ENCODE measurements around the gene WWOX. TPM values are rescaled to one million over a fixed set of nuclear protein-coding genes. Genes with fewer than 3 reads are reported as not detected.

Gene WWOX
- total and polyA plus RNA-seq, 2 of the 4 experiments (the other 2 are of a cell fraction) = 2.7 to 5.4 TPM

DNA sequence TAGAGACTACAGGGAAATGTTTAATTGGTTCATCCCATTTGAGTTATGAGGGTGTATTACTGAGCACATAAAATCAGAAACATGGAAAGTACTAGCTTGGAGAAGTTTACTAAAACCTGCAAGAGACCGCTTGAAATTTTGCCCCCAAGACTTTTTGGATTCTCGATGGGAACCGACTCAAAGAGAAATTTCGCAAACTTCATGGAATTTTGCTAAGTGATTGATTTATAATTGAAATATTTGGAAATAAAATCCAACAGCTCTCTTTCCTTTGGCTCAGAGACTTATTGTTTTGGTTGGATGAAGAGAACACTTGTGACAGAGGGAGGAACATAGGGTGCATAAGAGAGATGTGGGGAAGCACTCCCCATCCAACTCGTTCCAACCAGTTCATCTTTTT is 574.4 kb downstream of the WWOX start:
- dilution Hi-C loops (cut with HindIII; ENCODE audit: low sequenced_read_pairs, unreplicated experiment) (no loop called here), in situ Hi-C loops (cut with MboI; ENCODE audit: low sequenced_read_pairs) (no loop called here), intact Hi-C loops (cut with micrococcal nuclease) (no loop called here)
- H2AK5ac ChIP-seq (ENCODE audit: low read depth, low read length) = no peak overlapping the region
- H3K79me1 ChIP-seq (ENCODE audit: low read depth in 1 of 2, low read length in 2 of 2) = no peaks in the 10 kb centered on the region
- H3K9me1 ChIP-seq (ENCODE audit: insufficient read depth, low read length) = no peaks in the 10 kb centered on the region
- WGBS, 2 experiments (ENCODE audit: extremely low coverage in 2 of 2, insufficient read length in 1 of 2) = no CpG with 5 or more reads among the region's 5 CpGs
- no peak overlapping the region for H2BK15ac ChIP-seq (ENCODE audit: low read depth, low read length)
- H3K27ac ChIP-seq (ENCODE audit: insufficient read depth, low read length) = no peak overlapping the region
- BruUV-seq (replicated peaks) = no TSS peak
- H3K56ac ChIP-seq (ENCODE audit: extremely low read depth, insufficient read depth, low read length) = no peak overlapping the region
- H2BK20ac ChIP-seq (ENCODE audit: low read depth, low read length) = no peak overlapping the region
- H3K27me3 ChIP-seq (ENCODE audit: control insufficient read depth, insufficient read depth, low read length) = no peaks in the 10 kb centered on the region
- H4K5ac ChIP-seq (ENCODE audit: low read depth, low read length) = no peak overlapping the region
- DNase-seq (no peak), ATAC-seq (ENCODE audit: low read depth) (no peak)
- no peaks in the 10 kb centered on the region for H4K20me1 ChIP-seq (ENCODE audit: insufficient read depth, low read length)
- no peak overlapping the region for H3K4me3 ChIP-seq (ENCODE audit: insufficient read depth, low read depth, low read length)
- H3K4ac ChIP-seq (ENCODE audit: low read depth, low read length) = no peak overlapping the region
- H3K9ac ChIP-seq (ENCODE audit: low read depth, low read length) = no peak overlapping the region
- H2AFZ ChIP-seq (replicated peaks; ENCODE audit: low read length, poor library complexity) = no peak overlapping the region
- H3K4me2 ChIP-seq (ENCODE audit: low read depth, low read length) = no peak overlapping the region
- no peak overlapping the region for H2AK9ac ChIP-seq (replicated peaks; ENCODE audit: low read depth, low read length, poor library complexity)
- ChIA-PET POLR2A (ENCODE audit: unreplicated experiment) (no interaction called here), CTCF (no interaction called here)
- no peaks in the 10 kb centered on the region for H3K4me1 ChIP-seq (ENCODE audit: control insufficient read depth, insufficient read depth, low read length)
- H3K23ac ChIP-seq (ENCODE audit: low read depth, low read length) = no peak overlapping the region
- H4K8ac ChIP-seq (ENCODE audit: low read depth in 2 of 2, low read length in 2 of 2) = no peak overlapping the region
- H3K14ac ChIP-seq (replicated peaks; ENCODE audit: low read depth, low read length) = no peak overlapping the region
- H2BK120ac ChIP-seq (ENCODE audit: low read depth, low read length) = no peak overlapping the region
- TF ChIP-seq SMC3 (IDR thresholded peaks at IDR 0.05; ENCODE audit: low read depth, low read length) (no peak), MAFK (IDR thresholded peaks at IDR 0.05; ENCODE audit: low read depth, low read length) (no peak), RCOR1 (IDR thresholded peaks at IDR 0.05; ENCODE audit: insufficient replicate concordance, low read length) (no peak)
- TF ChIP-seq, protein P1, sequence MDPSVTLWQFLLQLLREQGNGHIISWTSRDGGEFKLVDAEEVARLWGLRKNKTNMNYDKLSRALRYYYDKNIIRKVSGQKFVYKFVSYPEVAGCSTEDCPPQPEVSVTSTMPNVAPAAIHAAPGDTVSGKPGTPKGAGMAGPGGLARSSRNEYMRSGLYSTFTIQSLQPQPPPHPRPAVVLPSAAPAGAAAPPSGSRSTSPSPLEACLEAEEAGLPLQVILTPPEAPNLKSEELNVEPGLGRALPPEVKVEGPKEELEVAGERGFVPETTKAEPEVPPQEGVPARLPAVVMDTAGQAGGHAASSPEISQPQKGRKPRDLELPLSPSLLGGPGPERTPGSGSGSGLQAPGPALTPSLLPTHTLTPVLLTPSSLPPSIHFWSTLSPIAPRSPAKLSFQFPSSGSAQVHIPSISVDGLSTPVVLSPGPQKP (IDR thresholded peaks at IDR 0.05; ENCODE audit: borderline replicate concordance, low read depth, low read length) = no peak
- TF ChIP-seq, protein P2, sequence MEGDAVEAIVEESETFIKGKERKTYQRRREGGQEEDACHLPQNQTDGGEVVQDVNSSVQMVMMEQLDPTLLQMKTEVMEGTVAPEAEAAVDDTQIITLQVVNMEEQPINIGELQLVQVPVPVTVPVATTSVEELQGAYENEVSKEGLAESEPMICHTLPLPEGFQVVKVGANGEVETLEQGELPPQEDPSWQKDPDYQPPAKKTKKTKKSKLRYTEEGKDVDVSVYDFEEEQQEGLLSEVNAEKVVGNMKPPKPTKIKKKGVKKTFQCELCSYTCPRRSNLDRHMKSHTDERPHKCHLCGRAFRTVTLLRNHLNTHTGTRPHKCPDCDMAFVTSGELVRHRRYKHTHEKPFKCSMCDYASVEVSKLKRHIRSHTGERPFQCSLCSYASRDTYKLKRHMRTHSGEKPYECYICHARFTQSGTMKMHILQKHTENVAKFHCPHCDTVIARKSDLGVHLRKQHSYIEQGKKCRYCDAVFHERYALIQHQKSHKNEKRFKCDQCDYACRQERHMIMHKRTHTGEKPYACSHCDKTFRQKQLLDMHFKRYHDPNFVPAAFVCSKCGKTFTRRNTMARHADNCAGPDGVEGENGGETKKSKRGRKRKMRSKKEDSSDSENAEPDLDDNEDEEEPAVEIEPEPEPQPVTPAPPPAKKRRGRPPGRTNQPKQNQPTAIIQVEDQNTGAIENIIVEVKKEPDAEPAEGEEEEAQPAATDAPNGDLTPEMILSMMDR (conservative IDR thresholded peaks at IDR 0.05; ENCODE audit: low read depth, low read length) = no peak
- H2BK5ac ChIP-seq (ENCODE audit: low read depth, low read length, poor library complexity, severe bottlenecking) = no peak overlapping the region
- no peaks in the 10 kb centered on the region for H3K36me3 ChIP-seq (ENCODE audit: control insufficient read depth, insufficient read depth, low read length)
- H4K91ac ChIP-seq (ENCODE audit: insufficient read depth, low read depth, low read length) = no peak overlapping the region
- H3K9me3 ChIP-seq (ENCODE audit: control insufficient read depth, insufficient read depth, low read length) = peaks cover 16% of the 10 kb centered on the region
- H3K18ac ChIP-seq (ENCODE audit: low read depth, low read length) = no peak overlapping the region
